HepG2 (cell line): ENCODE measurements around the gene SLC9A8. TPM values are rescaled to one million over a fixed set of nuclear protein-coding genes. Genes with fewer than 3 reads are reported as not detected.

Experiments
- ATAC-seq: fragments of 200-7000 bp; cut with Tn5 transposase; 3 replicates; pipeline ENCODE4 v1.9.1; 2020; ENCODE audit warnings: mild to moderate bottlenecking, moderate library complexity
- BruUV-seq: library from RNA; stranded (reverse); fragments of 400-500 nt; replicated peaks from 2 replicates; lab custom pipeline; 2021; lab: Mats Ljungman, UMichigan
- CTCF ChIA-PET: fragments of 300-600 bp; formaldehyde crosslinking; extraction: SDS; loops from one replicate; lab custom pipeline; 2021; ENCODE audit warnings: low total read pairs, inconsistent platforms, low intra/inter-chr PET ratio; lab: Yijun Ruan, JAX
- POLR2A ChIA-PET: fragments of 350-600 bp; sonication (Branson Sonifier 250); formaldehyde crosslinking; loops from one replicate; lab custom pipeline; 2020; ENCODE audit warnings: antibody characterized with exemption, inconsistent platforms; lab: Yijun Ruan, JAX
- DNase-seq: peaks from one replicate; pipeline ENCODE4 v3.0.0-alpha.2; 2015; ENCODE audit warnings: low spot score
- FAIRE-seq: peaks from 3 replicates; lab custom pipeline; 2011; peaks lifted over from hg19 to GRCh38; lab: Jason Lieb, UNC
- H2AFZ ChIP-seq: one replicate; pipeline ENCODE4 v1.6.1; 2011; ENCODE audit warnings: low read length, inconsistent platforms
- H3K27ac ChIP-seq: fragments of 300-600 bp; 3 replicates; pipeline ENCODE4 v1.8.0; 2011; ENCODE audit warnings: mixed run types, mild to moderate bottlenecking, mixed read lengths, low read length, inconsistent platforms; ENCODE audit not compliant: insufficient read depth; ENCODE audit errors: extremely low read length
- H3K27me3 ChIP-seq, 2 experiments: fragments of 200-600 bp in 1 of 2; 2 replicates in 1 of 2; 3 replicates in 1 of 2; pipeline versions ENCODE4 v1.6.0 to v1.8.0; 2011; ENCODE audit warnings: low read length in 2 of 2, mild to moderate bottlenecking in 2 of 2, moderate library complexity in 2 of 2, inconsistent platforms in 1 of 2; ENCODE audit not compliant: insufficient read depth in 2 of 2, control insufficient read depth in 1 of 2
- H3K36me3 ChIP-seq, 2 experiments: fragments of 200-600 bp in 1 of 2; replicated peaks in 1 of 2; 2 replicates in 1 of 2; 3 replicates in 1 of 2; pipeline versions ENCODE4 v1.5.1 to v1.8.0; 2011; ENCODE audit warnings: low read length in 2 of 2, inconsistent platforms in 1 of 2; ENCODE audit not compliant: insufficient read depth in 2 of 2, control insufficient read depth in 1 of 2
- H3K4me1 ChIP-seq: 2 replicates; pipeline ENCODE4 v1.5.1; 2012; ENCODE audit warnings: low read length, inconsistent platforms; ENCODE audit not compliant: insufficient read depth
- H3K4me2 ChIP-seq: 2 replicates; pipeline ENCODE4 v1.6.0; 2011; ENCODE audit warnings: low read depth, low read length, inconsistent platforms
- H3K4me3 ChIP-seq, 3 experiments: fragments of 200-600 bp in 1 of 3; sonication (generic), shearing (Covaris generic) in 1 of 3; replicated peaks in 1 of 3; 2 replicates each; pipeline ENCODE4 v1.5.1; 2011 to 2016; ENCODE audit warnings: low read length in 3 of 3, inconsistent platforms in 2 of 3, low read depth in 2 of 3, mild to moderate bottlenecking in 2 of 3, control low read depth in 1 of 3, mixed read lengths in 1 of 3; ENCODE audit not compliant: insufficient read depth in 1 of 3
- H3K79me2 ChIP-seq: one replicate; pipeline ENCODE4 v1.6.1; 2011; ENCODE audit warnings: low read length, inconsistent platforms; ENCODE audit not compliant: insufficient read depth
- H3K9ac ChIP-seq: 2 replicates; pipeline ENCODE4 v1.6.0; 2011; ENCODE audit warnings: mild to moderate bottlenecking, low read depth, low read length, inconsistent platforms; ENCODE audit not compliant: insufficient read depth
- H3K9me3 ChIP-seq: 2 replicates; pipeline ENCODE4 v1.5.1; 2012; ENCODE audit warnings: mild to moderate bottlenecking, low read length
- H4K20me1 ChIP-seq: 2 replicates; pipeline ENCODE4 v1.6.0; 2011; ENCODE audit warnings: inconsistent platforms, mild to moderate bottlenecking, low read length, moderate library complexity; ENCODE audit not compliant: insufficient read depth
- FOXA1 ChIP-seq, 2 experiments: fragments of 450-650 bp in 1 of 2; sonication (generic) in 1 of 2; formaldehyde crosslinking in 1 of 2; IDR thresholded peaks; 2 replicates each; pipeline versions ENCODE4 v1.4.0 to v1.6.1; 2016 to 2020; ENCODE audit warnings: missing genetic modification reagents in 1 of 2
- NFE2 ChIP-seq: sonication (generic); formaldehyde crosslinking; IDR thresholded peaks from 2 replicates; pipeline ENCODE4 v1.4.0; 2020; ENCODE audit warnings: missing genetic modification reagents
- SMAD3 ChIP-seq: sonication (generic); formaldehyde crosslinking; IDR thresholded peaks from 2 replicates; pipeline ENCODE4 v1.4.0; 2020; ENCODE audit warnings: missing genetic modification reagents
- ZNF354B ChIP-seq: sonication (generic); formaldehyde crosslinking; IDR thresholded peaks from 2 replicates; pipeline ENCODE4 v1.8.0; 2022; ENCODE audit warnings: mild to moderate bottlenecking, missing genetic modification reagents
- ZNF546 ChIP-seq: sonication (generic); formaldehyde crosslinking; conservative IDR thresholded peaks from 2 replicates; pipeline ENCODE4 v1.8.1; 2023; ENCODE audit warnings: mild to moderate bottlenecking, missing genetic modification reagents
- ZNF749 ChIP-seq: sonication (generic); formaldehyde crosslinking; IDR thresholded peaks from 2 replicates; pipeline ENCODE4 v1.8.0; 2022; ENCODE audit warnings: mild to moderate bottlenecking, missing genetic modification reagents, moderate library complexity, borderline replicate concordance
- WGBS: methylation state at CpG from one replicate; pipeline ENCODE4 v1.1.6; 2017; ENCODE audit warnings: low lambda C conversion rate; 5-methylcytosine and 5-hydroxymethylcytosine counted together
- in situ Hi-C: cut with HindIII; loops from 2 replicates; pipeline ENCODE4 v1.10.0; 2017; ENCODE audit warnings: low pct_unique_long_range_greater_than_20kb; ENCODE audit not compliant: extremely low pct_ligation_motif_present
- intact Hi-C: fragments of 100-400 bp; cut with micrococcal nuclease; formaldehyde crosslinking; loops from one replicate; pipeline ENCODE4 v1.10.0; 2022; ENCODE audit not compliant: unreplicated experiment
- polyA plus RNA-seq, 8 experiments: library from polyadenylated mRNA; depleted of rRNA in 3 of 8; stranded (reverse) in 7 of 8; unstranded in 1 of 8; fragments of >200 nt; fragmentation: Illumina TruSeq in 4 of 8; extraction: Trizol in 4 of 8; gene quantifications; 2 replicates each; pipeline versions ENCODE4 v1.2.1 to v1.2.3, GENCODE V29; 2011 to 2016; ENCODE audit warnings: low read depth in 4 of 8, missing spikeins in 1 of 8, mixed read lengths in 1 of 8; ENCODE audit not compliant: insufficient read depth in 1 of 8
- total RNA-seq, 5 experiments: library from RNA; depleted of rRNA; stranded (reverse); fragments of >200 nt; fragmentation: Illumina TruSeq; extraction: Trizol; gene quantifications; 2 replicates each; pipeline ENCODE4 v1.2.3, GENCODE V29; 2016; ENCODE audit warnings: low read depth in 1 of 5
- TF ChIP-seq, protein P1 (sequence below): sonication (generic); formaldehyde crosslinking; IDR thresholded peaks from one replicate; pipeline ENCODE4 v1.5.1; 2020; ENCODE audit warnings: mild to moderate bottlenecking, missing genetic modification reagents; ENCODE audit errors: not compliant biosample characterization
- TF ChIP-seq, protein P2 (sequence below), 2 experiments: sonication (generic) in 1 of 2; formaldehyde crosslinking in 1 of 2; IDR thresholded peaks; 2 replicates each; pipeline versions ENCODE4 v1.6.1 to v1.9.0; 2014 to 2022; ENCODE audit warnings: antibody characterized with exemption in 1 of 2, borderline replicate concordance in 1 of 2, inconsistent platforms in 1 of 2, low read depth in 1 of 2, missing genetic modification reagents in 1 of 2

Gene SLC9A8
- total and polyA plus RNA-seq, 2 of the 13 experiments (the other 11 are each of a cell fraction or from before 2014, with no cell fraction given), result 4.1 to 7.4 TPM

DNA sequence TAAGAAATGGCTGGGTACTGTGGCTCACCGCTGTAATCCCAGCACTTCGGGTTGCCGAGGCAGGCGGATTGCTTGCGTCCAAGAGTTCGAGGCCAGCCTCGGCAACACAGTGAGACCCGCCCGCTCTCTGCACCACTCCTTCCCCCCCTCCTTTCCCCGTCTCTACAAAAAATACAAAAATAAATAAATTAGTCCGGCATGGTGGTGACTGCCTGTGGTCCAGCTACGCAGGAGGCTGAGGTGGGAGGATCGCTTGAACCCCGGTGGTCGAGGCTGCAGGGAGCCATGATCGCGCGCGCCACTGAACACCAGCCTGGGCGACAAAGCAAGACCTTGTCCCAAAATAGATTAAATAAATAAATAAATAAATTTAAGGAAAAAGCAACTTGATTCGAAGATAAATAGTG is 123.1 kb downstream of the SLC9A8 start:
- Histone ChIP-seq H3K9ac (peak overlapping the region; percentile 61), H3K9me3 (no peaks in the 10 kb centered on the region), H3K27ac (no peak overlapping the region), H3K27me3 (no peaks in the 10 kb centered on the region; a peak in 2 of 5 replicates), H3K4me3 (peak overlapping the region; percentile 80 to 99 (median 99)), H4K20me1 (peaks cover 29% of the 10 kb centered on the region), H2AFZ (peak overlapping the region; percentile 61), H3K4me1 (peaks cover 70% of the 10 kb centered on the region), H3K79me2 (peaks cover 43% of the 10 kb centered on the region), H3K36me3 (peaks cover 6 to 14% of the 10 kb centered on the region in 2 experiments; a peak in 4 of 5 replicates), H3K4me2 (peak overlapping the region; percentile 92)
- POLR2A ChIA-PET, result interaction anchor here (0.6 to 6.7 kb wide), 21 partner anchors 10 to 752 kb away, joined by 3 to 105 read pairs (median 4); partner anchors contain the start of genes SLC9A8, SNAI1 and SPATA2
- no TSS peak for BruUV-seq
- in situ Hi-C loops, result no loop called here
- intact Hi-C loops, result no loop called here
- 26% methylated on average over 21 of the region's 21 CpGs for WGBS
- ATAC-seq (no peak), DNase-seq (no peak), FAIRE-seq (no peak)
- CTCF ChIA-PET, result no interaction called here
- 0 out of 2 replicates have a peak, but pooled peaks have one; percentile 13 for TF ChIP-seq ZNF546
- TF ChIP-seq SMAD3 (CRISPR knock-in tag), result no peak
- TF ChIP-seq ZNF354B (CRISPR knock-in tag), result 0 out of 2 replicates have a peak, but pooled peaks have one; percentile 69
- no peak for TF ChIP-seq FOXA1 (IDR thresholded peaks at IDR 0.05)
- no peak for TF ChIP-seq FOXA1 (CRISPR knock-in tag; IDR thresholded peaks at IDR 0.05)
- TF ChIP-seq, protein P1, sequence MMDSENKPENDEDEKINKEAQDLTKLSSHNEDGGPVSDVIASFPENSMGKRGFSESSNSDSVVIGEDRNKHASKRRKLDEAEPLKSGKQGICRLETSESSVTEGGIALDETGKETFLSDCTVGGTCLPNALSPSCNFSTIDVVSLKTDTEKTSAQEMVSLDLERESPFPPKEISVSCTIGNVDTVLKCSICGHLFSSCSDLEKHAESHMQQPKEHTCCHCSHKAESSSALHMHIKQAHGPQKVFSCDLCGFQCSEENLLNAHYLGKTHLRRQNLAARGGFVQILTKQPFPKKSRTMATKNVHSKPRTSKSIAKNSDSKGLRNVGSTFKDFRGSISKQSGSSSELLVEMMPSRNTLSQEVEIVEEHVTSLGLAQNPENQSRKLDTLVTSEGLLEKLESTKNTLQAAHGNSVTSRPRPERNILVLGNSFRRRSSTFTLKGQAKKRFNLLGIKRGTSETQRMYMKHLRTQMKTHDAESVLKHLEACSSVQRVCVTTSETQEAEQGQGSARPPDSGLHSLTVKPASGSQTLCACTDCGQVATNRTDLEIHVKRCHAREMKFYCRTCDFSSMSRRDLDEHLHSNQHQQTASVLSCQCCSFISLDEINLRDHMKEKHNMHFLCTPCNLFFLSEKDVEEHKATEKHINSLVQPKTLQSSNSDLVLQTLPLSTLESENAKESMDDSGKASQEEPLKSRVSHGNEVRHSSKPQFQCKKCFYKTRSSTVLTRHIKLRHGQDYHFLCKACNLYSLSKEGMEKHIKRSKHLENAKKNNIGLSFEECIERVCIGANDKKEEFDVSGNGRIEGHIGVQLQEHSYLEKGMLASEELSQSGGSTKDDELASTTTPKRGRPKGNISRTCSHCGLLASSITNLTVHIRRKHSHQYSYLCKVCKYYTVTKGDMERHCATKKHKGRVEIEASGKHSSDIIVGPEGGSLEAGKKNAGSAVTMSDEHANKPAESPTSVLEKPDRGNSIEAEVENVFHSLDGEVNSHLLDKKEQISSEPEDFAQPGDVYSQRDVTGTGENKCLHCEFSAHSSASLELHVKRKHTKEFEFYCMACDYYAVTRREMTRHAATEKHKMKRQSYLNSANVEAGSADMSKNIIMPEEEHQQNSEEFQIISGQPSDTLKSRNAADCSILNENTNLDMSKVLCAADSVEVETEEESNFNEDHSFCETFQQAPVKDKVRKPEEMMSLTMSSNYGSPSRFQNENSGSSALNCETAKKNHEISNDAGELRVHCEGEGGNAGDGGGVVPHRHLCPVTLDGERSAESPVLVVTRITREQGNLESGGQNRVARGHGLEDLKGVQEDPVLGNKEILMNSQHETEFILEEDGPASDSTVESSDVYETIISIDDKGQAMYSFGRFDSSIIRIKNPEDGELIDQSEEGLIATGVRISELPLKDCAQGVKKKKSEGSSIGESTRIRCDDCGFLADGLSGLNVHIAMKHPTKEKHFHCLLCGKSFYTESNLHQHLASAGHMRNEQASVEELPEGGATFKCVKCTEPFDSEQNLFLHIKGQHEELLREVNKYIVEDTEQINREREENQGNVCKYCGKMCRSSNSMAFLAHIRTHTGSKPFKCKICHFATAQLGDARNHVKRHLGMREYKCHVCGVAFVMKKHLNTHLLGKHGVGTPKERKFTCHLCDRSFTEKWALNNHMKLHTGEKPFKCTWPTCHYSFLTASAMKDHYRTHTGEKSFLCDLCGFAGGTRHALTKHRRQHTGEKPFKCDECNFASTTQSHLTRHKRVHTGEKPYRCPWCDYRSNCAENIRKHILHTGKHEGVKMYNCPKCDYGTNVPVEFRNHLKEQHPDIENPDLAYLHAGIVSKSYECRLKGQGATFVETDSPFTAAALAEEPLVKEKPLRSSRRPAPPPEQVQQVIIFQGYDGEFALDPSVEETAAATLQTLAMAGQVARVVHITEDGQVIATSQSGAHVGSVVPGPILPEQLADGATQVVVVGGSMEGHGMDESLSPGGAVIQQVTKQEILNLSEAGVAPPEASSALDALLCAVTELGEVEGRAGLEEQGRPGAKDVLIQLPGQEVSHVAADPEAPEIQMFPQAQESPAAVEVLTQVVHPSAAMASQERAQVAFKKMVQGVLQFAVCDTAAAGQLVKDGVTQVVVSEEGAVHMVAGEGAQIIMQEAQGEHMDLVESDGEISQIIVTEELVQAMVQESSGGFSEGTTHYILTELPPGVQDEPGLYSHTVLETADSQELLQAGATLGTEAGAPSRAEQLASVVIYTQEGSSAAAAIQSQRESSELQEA (CRISPR knock-in tag), result no peak
- TF ChIP-seq, protein P2, sequence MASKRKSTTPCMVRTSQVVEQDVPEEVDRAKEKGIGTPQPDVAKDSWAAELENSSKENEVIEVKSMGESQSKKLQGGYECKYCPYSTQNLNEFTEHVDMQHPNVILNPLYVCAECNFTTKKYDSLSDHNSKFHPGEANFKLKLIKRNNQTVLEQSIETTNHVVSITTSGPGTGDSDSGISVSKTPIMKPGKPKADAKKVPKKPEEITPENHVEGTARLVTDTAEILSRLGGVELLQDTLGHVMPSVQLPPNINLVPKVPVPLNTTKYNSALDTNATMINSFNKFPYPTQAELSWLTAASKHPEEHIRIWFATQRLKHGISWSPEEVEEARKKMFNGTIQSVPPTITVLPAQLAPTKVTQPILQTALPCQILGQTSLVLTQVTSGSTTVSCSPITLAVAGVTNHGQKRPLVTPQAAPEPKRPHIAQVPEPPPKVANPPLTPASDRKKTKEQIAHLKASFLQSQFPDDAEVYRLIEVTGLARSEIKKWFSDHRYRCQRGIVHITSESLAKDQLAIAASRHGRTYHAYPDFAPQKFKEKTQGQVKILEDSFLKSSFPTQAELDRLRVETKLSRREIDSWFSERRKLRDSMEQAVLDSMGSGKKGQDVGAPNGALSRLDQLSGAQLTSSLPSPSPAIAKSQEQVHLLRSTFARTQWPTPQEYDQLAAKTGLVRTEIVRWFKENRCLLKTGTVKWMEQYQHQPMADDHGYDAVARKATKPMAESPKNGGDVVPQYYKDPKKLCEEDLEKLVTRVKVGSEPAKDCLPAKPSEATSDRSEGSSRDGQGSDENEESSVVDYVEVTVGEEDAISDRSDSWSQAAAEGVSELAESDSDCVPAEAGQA (IDR thresholded peaks at IDR 0.05; ENCODE audit: low read depth), result no peak
- TF ChIP-seq, protein P2 (CRISPR knock-in tag; IDR thresholded peaks at IDR 0.05; ENCODE audit: borderline replicate concordance), result no peak
- no peak for TF ChIP-seq NFE2 (CRISPR knock-in tag)
- no peak for TF ChIP-seq ZNF749
